ENCODE data around the gene CD151. TPM values are rescaled to one million over a fixed set of nuclear protein-coding genes. Genes with fewer than 3 reads are reported as not detected.

Gene CD151
- total and polyA plus RNA-seq, 7 donors = 84.4 to 436 (median 248) TPM

DNA sequence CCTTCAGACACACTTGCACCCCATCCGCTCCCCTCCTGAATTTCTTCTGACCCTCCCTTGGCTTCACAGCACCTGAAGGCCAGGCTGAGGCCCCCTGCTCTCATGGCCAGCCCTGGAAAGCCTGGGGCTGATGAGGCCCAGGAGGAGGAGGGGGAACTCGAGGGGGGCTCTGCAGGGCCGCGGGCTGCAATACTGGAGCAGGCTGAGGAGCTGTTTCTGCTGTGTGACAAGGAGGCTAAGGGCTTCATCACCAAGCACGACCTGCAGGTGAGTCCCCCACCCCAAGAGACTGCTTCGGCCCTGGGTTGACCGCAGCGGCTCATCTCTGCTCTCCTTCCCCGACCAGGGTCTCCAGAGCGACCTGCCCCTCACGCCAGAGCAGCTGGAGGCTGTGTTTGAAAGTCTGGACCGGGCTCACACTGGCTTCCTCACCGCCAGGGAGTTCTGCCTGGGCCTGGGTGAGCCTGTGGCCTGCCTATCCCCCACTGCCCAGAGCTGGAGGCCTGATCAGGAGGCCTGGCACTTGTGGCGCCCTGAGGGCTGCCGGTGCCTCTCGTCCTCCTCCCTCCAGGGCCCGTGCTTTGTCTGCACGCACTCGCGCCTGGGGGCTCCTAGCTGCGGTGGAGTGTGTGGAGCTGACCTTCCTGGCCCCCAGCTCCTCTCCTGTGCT, 4.1 kb upstream of the CD151 start:
- Histone ChIP-seq H3K9me3 (no peaks in the 10 kb centered on the region), H3K27me3 (peaks cover 44 to 87% (median 82%) of the 10 kb centered on the region in 3 donors), H3K4me1 (peaks cover 0 to 66% (median 51%) of the 10 kb centered on the region in 4 donors), H3K4me3 (no peak overlapping the region), H3K27ac (peak overlapping the region in 3 of 4 donors; percentile 2 to 71 (median 37)), H3K36me3 (peaks cover 20 to 23% (median 21%) of the 10 kb centered on the region in 4 donors)
- intact Hi-C loops (cut with DNase I) = no loop called here
- TF ChIP-seq EP300 (IDR thresholded peaks at IDR 0.05) = no peak
- TF ChIP-seq POLR2A (IDR thresholded peaks at IDR 0.05) = no peak
- TF ChIP-seq, protein P1, sequence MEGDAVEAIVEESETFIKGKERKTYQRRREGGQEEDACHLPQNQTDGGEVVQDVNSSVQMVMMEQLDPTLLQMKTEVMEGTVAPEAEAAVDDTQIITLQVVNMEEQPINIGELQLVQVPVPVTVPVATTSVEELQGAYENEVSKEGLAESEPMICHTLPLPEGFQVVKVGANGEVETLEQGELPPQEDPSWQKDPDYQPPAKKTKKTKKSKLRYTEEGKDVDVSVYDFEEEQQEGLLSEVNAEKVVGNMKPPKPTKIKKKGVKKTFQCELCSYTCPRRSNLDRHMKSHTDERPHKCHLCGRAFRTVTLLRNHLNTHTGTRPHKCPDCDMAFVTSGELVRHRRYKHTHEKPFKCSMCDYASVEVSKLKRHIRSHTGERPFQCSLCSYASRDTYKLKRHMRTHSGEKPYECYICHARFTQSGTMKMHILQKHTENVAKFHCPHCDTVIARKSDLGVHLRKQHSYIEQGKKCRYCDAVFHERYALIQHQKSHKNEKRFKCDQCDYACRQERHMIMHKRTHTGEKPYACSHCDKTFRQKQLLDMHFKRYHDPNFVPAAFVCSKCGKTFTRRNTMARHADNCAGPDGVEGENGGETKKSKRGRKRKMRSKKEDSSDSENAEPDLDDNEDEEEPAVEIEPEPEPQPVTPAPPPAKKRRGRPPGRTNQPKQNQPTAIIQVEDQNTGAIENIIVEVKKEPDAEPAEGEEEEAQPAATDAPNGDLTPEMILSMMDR (IDR thresholded peaks at IDR 0.05) = no peak
- TF ChIP-seq POLR2AphosphoS5 (IDR thresholded peaks at IDR 0.05) = no peak
- 73 to 77% methylated on average over 21 of the region's 21 CpGs for WGBS, 2 donors
- DNase-seq = no peak

DNA sequence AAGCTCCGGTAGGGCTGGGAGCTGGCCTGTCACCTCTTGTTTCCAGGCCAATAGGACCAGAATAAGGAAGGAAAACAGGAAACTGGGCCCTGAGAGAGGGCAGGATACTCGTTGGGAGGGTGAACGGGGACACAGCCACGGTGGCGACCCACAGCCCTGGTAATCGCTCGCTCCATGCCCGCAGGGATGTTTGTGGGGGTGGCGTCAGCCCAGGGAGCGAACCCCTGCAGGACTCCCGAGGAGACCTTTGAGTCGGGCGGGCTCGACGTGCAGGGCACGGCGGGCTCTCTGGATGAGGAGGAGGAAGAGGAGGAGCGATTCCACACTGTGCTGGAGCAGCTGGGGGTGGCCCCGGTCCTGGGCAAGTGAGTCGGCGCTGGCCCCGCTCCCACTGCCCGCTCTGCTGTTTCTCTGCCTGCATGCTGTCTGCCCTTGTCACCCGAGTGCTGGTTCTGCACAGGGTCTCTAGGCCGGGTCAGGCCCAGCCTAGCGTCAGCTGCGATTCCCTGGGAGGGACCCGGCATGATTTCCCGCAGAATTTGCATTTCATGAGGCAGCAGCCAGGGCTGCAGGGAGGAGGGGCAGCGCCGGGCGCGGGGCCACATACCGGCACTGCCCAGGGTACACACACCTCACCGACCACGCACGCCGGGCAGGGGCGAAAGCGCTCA, 3.4 kb upstream of the CD151 start:
- Histone ChIP-seq H3K36me3 (peaks cover 14 to 16% (median 14%) of the 10 kb centered on the region in 4 donors), H3K27me3 (peaks cover 44 to 82% (median 76%) of the 10 kb centered on the region in 3 donors), H3K27ac (peak overlapping the region; percentile 2 to 71 (median 24)), H3K4me1 (peaks cover 0 to 72% (median 57%) of the 10 kb centered on the region in 4 donors), H3K4me3 (peak overlapping the region in 3 of 4 donors; percentile 28 to 48 (median 36)), H3K9me3 (no peaks in the 10 kb centered on the region)
- no peak for TF ChIP-seq EP300 (IDR thresholded peaks at IDR 0.05)
- peak in 2 of 4 donors; percentile 11 to 16 for TF ChIP-seq POLR2AphosphoS5 (IDR thresholded peaks at IDR 0.05)
- TF ChIP-seq POLR2A (IDR thresholded peaks at IDR 0.05) = no peak
- DNase-seq = no peak
- intact Hi-C loops (cut with DNase I) = no loop called here
- WGBS, 2 donors = 28 to 43% methylated on average over 40 of the region's 40 CpGs

DNA sequence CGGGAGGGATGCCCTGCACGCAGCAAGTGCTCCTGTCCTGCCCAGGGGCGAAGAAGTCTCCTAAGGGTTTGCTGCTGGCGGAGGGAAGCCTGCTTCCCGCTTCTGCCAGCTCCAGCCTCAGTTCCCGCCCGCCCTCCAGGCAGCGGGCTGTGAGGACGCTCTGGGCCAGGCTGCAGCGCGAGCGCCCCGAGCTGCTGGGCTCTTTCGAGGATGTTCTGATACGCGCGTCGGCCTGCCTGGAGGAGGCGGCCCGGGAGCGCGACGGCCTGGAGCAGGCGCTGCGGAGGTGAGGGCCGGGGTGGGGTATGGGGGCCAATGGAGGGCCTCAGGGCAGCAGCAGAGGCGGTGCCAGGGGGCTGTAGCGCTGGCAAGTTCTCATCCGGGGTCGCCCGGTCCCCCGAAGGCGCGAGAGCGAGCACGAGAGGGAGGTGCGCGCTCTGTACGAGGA, 2.9 kb upstream of the CD151 start:
- intact Hi-C loops (cut with DNase I) = no loop called here
- TF ChIP-seq, protein P1 (IDR thresholded peaks at IDR 0.05) = no peak
- TF ChIP-seq EP300 (IDR thresholded peaks at IDR 0.05) (no peak), POLR2A (IDR thresholded peaks at IDR 0.05) (no peak), POLR2AphosphoS5 (IDR thresholded peaks at IDR 0.05) (peak in 1 of 4 donors; percentile 11)
- WGBS, 2 donors = 9 to 21% methylated on average over 39 of the region's 39 CpGs
- Histone ChIP-seq H3K4me3 (peak overlapping the region in 3 of 4 donors; percentile 28 to 48 (median 36)), H3K36me3 (peaks cover 8 to 11% (median 9%) of the 10 kb centered on the region in 4 donors), H3K27ac (peak overlapping the region; percentile 2 to 71 (median 24)), H3K27me3 (peaks cover 44 to 76% (median 71%) of the 10 kb centered on the region in 3 donors), H3K9me3 (no peaks in the 10 kb centered on the region), H3K4me1 (peaks cover 0 to 78% (median 63%) of the 10 kb centered on the region in 4 donors)
- no peak for DNase-seq

DNA sequence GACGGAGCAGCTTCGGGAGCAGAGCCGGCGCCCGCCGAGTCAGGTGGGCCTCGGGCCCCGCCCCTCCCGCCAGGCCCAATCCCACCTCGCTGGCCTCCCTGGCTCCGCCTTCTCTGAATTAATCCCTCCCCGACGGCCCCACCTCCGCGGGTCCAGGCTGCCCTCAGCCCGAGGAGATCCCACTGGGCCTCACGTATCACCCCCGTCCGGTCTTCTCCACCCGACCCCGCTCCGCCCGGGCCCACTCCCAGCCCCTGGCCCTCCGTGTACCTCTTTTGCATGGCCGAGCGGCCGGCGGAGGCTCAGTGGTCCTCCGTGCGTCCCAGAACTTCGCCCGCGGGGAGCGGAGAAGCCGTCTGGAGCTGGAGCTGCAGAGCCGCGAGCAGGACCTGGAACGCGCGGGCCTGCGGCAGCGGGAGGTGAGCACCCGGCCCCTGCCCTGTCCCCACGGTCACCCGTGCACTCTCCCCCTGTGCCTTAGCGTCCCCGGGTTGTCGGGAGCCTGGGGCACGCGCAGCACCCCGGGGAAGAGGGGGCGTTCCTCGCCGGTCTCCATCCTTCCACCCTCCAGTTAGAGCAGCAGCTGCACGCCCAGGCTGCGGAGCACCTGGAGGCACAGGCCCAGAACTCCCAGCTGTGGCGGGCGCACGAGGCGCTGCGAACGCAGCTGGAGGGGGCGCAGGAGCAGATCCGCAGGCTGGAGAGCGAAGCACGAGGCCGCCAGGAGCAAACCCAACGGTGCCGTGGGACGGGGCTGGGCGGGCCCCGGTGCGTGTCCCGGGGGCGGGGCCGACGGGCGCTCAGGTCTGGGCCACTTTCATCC, 2.2 kb upstream of the CD151 start:
- intact Hi-C loops (cut with DNase I) = no loop called here
- H3K27ac ChIP-seq = peak overlapping the region in 2 of 4 donors; percentile 37 to 71
- WGBS, 2 donors = 3 to 25% methylated on average over 78 of the region's 78 CpGs

More for the DNA sequence above, 2.2 kb upstream of the CD151 start:
- Histone ChIP-seq H3K4me3 (peak overlapping the region in 2 of 4 donors; percentile 36 to 48), H3K36me3 (peaks cover 2 to 4% (median 2%) of the 10 kb centered on the region in 4 donors), H3K27me3 (peaks cover 43 to 70% (median 64%) of the 10 kb centered on the region in 3 donors), H3K9me3 (no peaks in the 10 kb centered on the region), H3K4me1 (peaks cover 0 to 83% (median 69%) of the 10 kb centered on the region in 4 donors)
- TF ChIP-seq POLR2AphosphoS5 (IDR thresholded peaks at IDR 0.05) = peak in 1 of 4 donors; percentile 54
- TF ChIP-seq, protein P1 (IDR thresholded peaks at IDR 0.05) = no peak
- no peak for DNase-seq

All from sigmoid colon (tissue), 7 donors.